HG03571 (cell line): ENCODE results near the gene ARV1.

Source experiments
- ATAC-seq: cut with Tn5 transposase; IDR thresholded peaks from one replicate; pipeline ENCODE4 v1.9.1; 2021; ENCODE audit not compliant: unreplicated experiment

The ARV1 gene

GRCh38 chr1:230978491-230979388 lies at the start of gene ARV1, which contains the start of gene TTC13:
TSS of gene ARV1 (plus strand) at chr1:230979094. CDS start at chr1:230979106, 12 bp downstream.
TSS of gene TTC13 (minus strand) at chr1:230978861. CDS start at chr1:230978830, 31 bp downstream.
- ATAC-seq, result peak; percentile 87

DNA sequence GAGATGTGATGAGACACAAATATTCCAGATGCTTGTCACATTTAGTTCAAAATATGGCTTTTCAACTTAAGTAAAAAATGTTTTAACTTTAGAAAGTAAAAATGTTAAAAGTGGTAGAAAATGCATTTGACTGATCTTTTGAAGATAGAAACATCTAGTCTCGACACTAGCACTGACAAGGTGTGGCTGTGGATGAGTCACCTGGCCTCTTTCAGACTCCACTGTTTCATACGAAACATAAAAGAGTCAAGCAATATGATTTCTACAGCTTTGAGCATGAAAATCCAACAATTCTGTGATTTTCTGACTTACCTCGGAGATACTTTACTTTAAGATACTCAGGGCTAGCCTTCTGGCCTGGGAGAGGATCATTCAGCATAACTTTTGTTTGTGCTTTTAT lies 47.9 kb upstream of the ARV1 start:
- no peak for ATAC-seq

- ATAC-seq, result no peak
Measured at GRCh38 chr1:230935852-230936251, 43.0 kb upstream of the ARV1 start.

GRCh38 chr1:230936475-230936874 lies 42.4 kb upstream of the ARV1 start:
- ATAC-seq, result no peak

GRCh38 chr1:230937371-230937770 lies 41.5 kb upstream of the ARV1 start:
- no peak for ATAC-seq

DNA sequence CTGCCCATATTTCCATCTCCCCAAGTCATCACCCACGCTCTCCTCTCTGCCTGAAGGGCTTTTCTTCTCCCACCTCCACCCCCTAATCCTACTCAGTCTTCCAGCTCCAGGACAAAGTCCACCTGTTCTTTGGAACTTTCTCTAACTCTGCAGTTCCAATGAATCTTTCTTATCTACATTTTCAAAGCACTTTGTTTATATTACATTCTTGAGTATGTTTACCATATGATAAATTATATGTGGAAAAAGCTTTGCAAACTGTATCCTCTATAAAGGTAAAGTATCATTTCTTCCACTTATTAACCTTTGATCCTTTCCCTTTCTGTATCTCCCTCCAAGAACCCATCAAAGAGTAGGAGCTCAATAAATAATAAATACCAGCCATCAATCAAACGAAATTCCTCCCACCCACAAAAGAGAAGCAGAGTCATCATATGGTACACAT lies 39.9 kb upstream of the ARV1 start:
- no peak for ATAC-seq

- no peak for ATAC-seq
Measured at GRCh38 chr1:230939806-230940489, 38.9 kb upstream of the ARV1 start.

DNA sequence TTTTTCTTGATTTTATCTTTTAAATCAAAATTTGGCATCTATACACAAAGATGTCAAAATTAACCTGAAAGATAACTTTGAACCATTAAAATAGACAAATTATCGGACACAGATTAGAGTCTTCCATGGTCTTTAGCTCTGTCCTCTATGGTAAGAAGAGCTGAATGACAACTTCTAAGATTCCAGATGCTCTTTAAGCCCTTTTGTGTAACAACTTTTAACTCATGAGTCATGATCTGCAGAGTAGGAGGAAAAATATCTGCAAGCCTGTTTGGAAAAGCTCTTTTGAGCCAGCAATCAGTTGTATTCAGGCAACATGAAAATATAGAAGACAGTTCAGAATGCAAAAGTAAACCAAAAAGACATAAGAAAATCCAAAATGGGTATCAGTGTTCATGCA lies 38.0 kb upstream of the ARV1 start:
- ATAC-seq, result no peak

DNA sequence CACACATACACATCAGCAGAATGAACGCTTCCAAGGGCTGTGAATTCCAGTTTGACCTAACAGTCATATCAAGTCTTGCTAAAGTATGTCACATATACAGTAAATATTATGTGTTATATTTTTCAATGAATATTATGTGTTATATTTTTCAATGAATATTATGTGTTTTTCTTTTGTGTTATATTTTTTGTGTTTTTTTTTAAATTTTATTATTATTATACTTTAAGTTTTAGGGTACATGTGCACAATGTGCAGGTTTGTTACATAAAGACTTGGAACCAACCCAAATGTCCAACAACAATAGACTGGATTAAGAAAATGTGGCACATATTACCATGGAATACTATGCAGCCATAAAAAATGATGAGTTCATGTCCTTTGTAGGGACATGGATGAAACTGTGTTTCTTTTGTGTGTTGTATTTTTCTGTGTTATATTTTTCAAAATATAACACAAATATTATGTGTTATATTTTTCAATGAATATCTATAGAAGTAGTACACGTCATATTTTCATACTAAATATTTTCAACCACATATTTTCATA lies 35.8 kb upstream of the ARV1 start:
- ATAC-seq, result no peak

DNA sequence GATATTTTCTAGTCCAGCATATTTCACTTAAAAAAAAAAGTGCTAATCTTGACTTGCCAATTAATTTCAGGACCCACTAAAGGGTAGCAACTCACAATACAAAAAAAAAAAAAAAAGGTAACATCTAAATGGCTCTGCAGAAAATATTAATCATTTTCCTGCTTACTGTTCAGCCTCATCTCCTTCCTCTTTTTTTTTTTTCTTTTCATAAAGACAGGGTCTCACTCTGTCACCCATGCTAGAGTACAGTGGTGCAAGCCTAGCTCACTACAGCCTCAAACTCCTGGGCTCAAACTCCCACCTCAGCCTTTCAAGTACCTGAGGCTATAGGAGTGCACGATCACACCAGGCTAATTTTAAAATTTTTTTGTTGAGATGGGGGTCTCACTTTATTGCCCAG lies 30.6 kb upstream of the ARV1 start:
- no peak for ATAC-seq

DNA sequence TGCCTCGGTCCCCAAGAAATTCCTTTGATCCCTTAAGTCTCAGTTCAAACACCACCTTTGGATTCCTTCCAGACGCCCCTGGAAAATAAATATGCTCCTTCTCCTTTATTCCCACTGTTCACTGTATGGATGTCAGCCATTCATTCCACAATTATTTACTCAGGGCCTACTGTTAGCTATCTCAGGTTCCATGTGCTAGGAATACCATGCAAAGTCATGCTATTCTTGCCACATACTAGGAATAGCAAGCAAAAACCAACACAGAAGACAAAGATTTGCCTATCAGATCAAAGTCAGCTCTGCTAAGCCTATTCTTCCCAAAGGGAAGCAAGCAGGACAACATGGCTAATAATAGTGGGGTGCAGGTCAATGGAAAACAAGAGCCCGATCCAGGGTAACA lies 30.0 kb upstream of the ARV1 start:
- ATAC-seq, result no peak

DNA sequence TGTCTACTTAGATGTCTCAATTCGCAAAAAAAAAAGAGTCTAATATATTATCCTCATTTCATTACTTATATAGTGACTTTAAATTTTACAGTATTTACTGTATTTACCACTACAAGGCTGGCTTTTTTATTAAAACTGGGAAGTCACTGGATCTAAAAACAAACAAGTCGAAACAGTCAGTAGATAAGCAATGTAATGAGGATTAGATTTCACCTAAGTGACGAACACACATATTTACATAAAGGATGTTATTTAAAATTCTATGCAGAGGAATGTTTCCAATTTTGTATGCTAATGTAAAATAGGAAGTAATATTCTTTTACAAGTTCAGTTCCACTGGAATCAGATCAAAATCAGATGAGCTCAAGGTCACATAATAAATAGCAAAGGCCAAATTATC lies 28.5 kb upstream of the ARV1 start:
- no peak for ATAC-seq

DNA sequence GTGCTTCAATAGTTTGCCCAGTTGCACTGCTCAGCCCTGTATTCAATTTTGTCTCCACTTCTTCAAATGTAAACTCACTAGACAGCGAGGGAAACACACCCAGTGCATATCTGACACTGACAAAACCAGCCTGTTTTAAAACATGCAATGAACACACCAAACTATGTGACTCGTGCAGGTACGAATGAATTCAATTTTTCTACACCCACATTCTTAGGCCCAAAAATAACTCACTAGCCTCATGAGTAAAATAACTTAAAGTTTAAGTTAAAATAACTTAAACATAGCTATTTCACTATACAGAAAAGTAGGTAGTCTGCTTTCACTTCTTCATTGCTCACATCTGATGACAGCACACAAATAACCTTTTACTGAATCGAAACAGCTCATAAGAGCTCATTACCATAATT lies 21.3 kb upstream of the ARV1 start:
- ATAC-seq, result peak; percentile 88

DNA sequence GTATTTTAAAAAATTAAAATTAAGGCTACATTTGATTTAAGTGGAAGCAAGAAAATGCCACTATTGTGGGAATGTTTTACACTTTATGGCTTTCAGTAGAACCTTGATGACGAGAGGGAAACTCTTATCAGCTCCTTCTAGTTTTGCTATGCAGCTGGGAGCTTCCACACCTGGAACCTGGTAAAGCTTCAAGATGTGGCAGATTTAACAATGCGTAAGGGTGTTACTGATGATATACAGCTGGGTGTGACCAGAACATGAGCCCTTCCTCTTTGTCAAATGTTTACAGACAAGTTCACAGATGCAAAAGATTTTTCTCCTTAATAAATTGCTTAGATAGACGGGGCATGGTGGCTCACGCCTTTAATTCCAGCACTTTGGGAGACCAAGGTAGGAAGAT lies 20.5 kb upstream of the ARV1 start:
- ATAC-seq, result no peak

DNA sequence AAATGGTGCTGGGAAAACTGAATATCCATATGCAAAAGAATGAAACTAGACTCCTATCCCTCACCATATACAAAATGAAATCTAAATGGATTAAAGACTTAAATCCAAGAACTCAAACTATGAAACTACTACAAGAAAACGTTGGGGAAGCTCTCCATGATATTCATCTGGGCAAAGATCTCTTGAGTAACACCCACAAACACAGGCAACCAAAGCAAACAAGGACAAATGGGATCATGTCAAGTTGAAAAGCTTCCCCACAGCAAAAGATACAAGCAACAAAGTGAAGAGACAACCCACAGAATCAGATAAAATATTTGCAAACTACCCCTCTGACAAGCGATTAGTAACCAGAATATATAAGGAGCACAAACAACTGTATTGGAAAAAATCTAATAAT lies 14.0 kb upstream of the ARV1 start:
- no peak for ATAC-seq

DNA sequence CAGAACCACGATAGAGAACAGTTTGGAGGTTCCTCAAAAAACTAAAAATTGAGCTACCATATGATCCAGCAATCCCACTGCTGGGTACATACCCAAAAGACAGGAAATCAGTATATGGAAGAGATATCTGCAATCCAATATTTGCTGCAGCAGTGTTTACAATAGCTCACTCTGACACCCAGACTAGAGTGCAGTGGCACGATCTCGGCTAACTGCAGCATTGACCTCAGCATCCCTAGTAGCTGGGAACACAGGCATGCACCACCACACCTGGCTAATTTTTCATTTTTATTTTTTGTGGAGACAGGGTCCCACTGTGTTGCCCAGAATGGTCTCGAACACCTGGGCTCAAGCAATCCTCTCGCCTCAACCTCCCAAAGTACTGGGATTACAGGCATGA lies 13.4 kb upstream of the ARV1 start:
- no peak for ATAC-seq

- no peak for ATAC-seq
Measured at GRCh38 chr1:230966358-230966873, 12.5 kb upstream of the ARV1 start.

DNA sequence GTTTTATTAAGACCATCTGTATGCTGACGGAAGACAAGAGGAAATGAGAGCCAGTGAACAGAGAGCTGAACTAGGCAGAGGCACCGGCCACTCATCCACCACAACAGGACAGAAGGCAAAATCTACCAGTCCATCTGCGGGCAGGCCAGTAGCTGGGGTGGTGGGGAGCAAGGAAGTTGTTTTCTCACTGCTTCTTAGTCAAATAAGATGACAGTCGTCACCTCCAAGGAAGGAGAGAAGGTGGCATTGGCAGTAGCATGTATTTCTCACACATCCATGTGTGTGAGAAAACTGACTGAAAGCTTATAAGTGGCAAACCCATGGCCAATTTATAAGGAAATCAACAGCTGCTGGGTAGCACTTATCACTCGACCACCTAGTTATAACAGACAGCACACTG lies 8.5 kb upstream of the ARV1 start:
- ATAC-seq, result no peak

DNA sequence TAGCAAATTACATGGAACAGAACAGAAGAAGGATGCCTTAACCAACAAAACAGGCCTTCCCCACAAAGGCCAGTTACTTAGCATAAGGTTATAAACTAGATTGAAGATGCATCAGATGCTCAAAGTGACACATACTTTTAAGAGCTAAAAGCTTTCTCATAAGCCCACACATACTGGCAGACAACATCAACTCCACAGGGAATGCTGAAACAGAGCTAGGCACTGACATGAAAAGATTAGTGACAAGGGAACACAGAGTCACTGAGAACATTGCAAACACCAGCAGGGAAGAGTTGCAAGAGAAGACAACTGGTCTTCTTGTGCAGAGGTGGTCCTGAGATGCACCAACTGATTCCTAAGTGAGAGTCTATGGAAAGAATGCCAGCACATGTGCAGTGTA lies 7.1 kb upstream of the ARV1 start:
- no peak for ATAC-seq

- peak; percentile 70 for ATAC-seq
Measured at GRCh38 chr1:230972855-230973271, 6.0 kb upstream of the ARV1 start.

- ATAC-seq, result no peak
Measured at GRCh38 chr1:230975636-230976035, 3.3 kb upstream of the ARV1 start.

DNA sequence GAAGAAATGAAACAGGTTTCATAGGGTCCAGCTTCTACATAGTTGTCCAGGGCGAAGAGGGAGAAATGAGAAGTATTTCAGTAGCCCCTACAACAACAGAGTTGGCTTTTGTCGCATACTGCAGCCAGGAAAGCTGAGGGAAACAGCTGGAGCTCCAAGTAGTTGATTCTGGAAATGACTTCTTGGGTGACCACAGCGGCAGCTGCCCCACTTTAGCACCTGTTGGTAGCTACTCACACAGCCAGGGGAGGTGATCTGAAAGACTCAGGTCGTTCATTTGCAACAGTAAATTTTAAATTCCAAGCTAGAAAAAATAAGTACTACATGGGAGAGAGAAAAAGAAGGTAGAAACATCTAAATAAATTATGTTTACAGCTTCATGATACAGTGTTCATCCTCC lies 2.5 kb upstream of the ARV1 start:
- no peak for ATAC-seq
